Activated naive CD8-positive, alpha-beta T cell treated with anti-CD3 and anti-CD28 coated beads, Interleukin-2, amount 10 ng/mL, durations not matched to agents 7 days and 5 days (primary cell): ENCODE results near the gene PIP5KL1. TPM values are rescaled to one million over a fixed set of nuclear protein-coding genes. Genes with fewer than 3 reads are reported as not detected.
"Not testable (repeated sequence)": the region's sequence is repeated elsewhere in the genome, so short reads cannot be mapped to it uniquely, and the experiment has no call there.

Experiments
- ATAC-seq: fragments of 150-1000 bp; cut with Tn5 transposase; one replicate; pipeline ENCODE4 v1.10.0; 2021; ENCODE audit warnings: low read depth, moderate library complexity
- POLR2A ChIA-PET: fragments of 350-600 bp; sonication (Branson Sonifier 250); formaldehyde crosslinking; loops from one replicate; lab custom pipeline; 2021; ENCODE audit warnings: antibody characterized with exemption; lab: Charles Lee
- DNase-seq: peaks from one replicate; pipeline ENCODE4 v3.0.0; 2021
- H3K27ac Mint-ChIP-seq: one replicate; pipeline ENCODE4 v1.8.0; 2022; ENCODE audit warnings: mild to moderate bottlenecking, mixed read lengths
- H3K27me3 Mint-ChIP-seq: one replicate; pipeline ENCODE4 v1.8.0; 2022; ENCODE audit warnings: mild to moderate bottlenecking, moderate library complexity, mixed read lengths
- H3K36me3 Mint-ChIP-seq: one replicate; pipeline ENCODE4 v1.8.0; 2021; ENCODE audit warnings: mild to moderate bottlenecking, mixed read lengths
- H3K4me1 Mint-ChIP-seq: one replicate; pipeline ENCODE4 v1.8.0; 2021; ENCODE audit warnings: mixed read lengths
- H3K4me3 Mint-ChIP-seq: one replicate; pipeline ENCODE4 v1.8.0; 2022; ENCODE audit warnings: mild to moderate bottlenecking, moderate library complexity, mixed read lengths
- H3K9me3 Mint-ChIP-seq: one replicate; pipeline ENCODE4 v1.8.0; 2021; ENCODE audit warnings: mixed read lengths
- total RNA-seq, 2 experiments: library from RNA; stranded (reverse); gene quantifications; one replicate each; pipeline ENCODE4 v1.2.3, GENCODE V29; 2021

The PIP5KL1 gene
- total RNA-seq, 2 experiments from 2014 or later, result 1.5 to 1.9 TPM

DNA sequence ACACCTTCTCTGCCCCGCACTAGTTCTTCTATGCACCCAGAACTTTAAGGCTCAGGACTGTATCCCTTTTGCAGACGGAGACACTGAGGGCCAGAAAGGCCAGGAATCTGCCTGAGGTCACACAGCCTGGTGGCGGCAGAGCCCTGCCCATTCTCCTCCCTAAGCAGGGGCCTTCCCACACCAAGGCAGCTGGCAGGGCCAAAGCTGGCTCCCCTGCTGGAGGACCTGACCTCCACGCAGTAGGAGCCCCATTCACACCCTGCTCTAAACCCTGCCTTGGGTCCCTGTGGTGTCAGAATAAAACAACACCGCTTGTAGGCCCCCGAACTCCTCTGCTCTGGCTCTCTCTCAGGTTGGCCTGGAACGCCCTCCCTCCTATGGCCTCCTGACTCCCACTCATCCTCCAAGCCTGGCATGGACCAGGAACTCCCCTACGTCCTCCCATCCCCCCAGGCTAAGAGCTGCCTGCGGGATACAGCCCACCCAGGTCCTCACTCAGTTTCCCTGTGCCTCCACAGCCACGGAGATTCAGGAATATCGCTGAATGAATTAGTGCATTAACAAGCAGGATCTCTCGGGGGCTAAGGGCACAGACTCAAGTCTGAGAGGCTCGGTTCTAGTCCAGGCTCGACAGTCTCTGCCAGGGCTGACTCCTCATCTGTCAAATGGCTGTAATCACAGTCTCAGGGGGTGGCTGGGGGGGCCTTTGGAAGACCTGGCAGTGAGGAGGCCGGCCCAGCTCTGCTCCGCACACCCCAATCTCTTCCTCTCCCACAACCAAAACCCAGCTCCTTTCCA is 34.0 kb downstream of the PIP5KL1 start:
- no peak for DNase-seq
- Mint-ChIP-seq H3K27ac (no peak overlapping the region), H3K4me3 (no peak overlapping the region), H3K9me3 (peaks cover 10% of the 10 kb centered on the region), H3K4me1 (peaks cover 26% of the 10 kb centered on the region), H3K27me3 (no peaks in the 10 kb centered on the region), H3K36me3 (peaks cover 51% of the 10 kb centered on the region)
- no peak for ATAC-seq
- POLR2A ChIA-PET, result interaction anchor here (0.7 to 1.4 kb wide), 5 partner anchors 9 to 112 kb away, joined by 3 to 4 read pairs (median 3); partner anchors contain the start of gene ST6GALNAC4

DNA sequence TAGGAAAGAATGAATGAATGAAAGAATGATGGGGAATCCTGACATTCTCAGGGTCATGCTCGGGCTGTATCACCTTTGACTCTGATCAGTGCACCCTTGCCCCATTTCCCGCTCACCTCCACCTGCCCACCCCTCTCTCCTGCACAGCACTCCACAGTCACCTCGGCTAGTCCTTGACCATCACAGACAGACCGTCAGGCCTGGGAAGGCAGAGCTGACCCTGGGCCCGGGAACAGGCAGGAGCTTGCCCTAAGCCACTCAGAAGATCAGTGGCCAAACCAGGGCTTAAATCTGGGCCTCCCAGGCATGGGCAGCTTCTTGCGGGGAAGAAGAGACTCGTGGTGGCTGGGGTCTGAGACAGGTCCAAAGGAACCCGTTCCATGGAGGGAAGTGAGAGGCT is 34.8 kb downstream of the PIP5KL1 start:
- ATAC-seq (no peak), DNase-seq (no peak)
- peaks cover 23% of the 10 kb centered on the region for H3K4me1 Mint-ChIP-seq
- no peak overlapping the region for H3K4me3 Mint-ChIP-seq
- POLR2A ChIA-PET, result interaction anchor here (1.4 kb wide), 1 partner anchor 20 kb away, joined by 4 read pairs; no protein-coding TSS in a partner anchor
- peak overlapping the region; percentile 34 for H3K27ac Mint-ChIP-seq
- H3K27me3 Mint-ChIP-seq, result no peaks in the 10 kb centered on the region
- peaks cover 51% of the 10 kb centered on the region for H3K36me3 Mint-ChIP-seq
- peaks cover 10% of the 10 kb centered on the region for H3K9me3 Mint-ChIP-seq

DNA sequence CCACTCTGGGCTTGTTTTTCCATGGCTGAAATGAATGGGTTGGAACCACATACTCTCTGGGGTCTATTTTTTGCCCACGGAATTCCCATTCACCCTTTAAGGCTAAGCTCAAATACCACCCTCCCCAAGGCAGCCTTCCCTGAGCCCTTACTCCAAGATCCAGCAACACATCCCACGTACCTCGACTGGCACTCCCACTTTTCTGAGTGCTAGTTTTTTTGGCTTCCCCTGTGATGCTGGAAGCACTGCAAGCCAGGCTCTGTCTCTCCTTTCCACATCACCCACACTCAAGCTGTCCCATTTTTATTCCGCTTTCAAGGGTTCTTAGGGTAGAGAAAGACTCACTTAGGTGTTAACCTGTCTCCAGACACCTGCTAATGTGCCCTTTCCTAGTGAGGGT is 37.2 kb downstream of the PIP5KL1 start:
- DNase-seq, result no peak
- no peak for ATAC-seq
- H3K36me3 Mint-ChIP-seq, result peaks cover 51% of the 10 kb centered on the region
- POLR2A ChIA-PET, result no interaction called here
- H3K27ac Mint-ChIP-seq, result no peak overlapping the region
- peaks cover 10% of the 10 kb centered on the region for H3K9me3 Mint-ChIP-seq
- H3K4me3 Mint-ChIP-seq, result no peak overlapping the region
- H3K27me3 Mint-ChIP-seq, result no peaks in the 10 kb centered on the region
- H3K4me1 Mint-ChIP-seq, result peaks cover 17% of the 10 kb centered on the region

DNA sequence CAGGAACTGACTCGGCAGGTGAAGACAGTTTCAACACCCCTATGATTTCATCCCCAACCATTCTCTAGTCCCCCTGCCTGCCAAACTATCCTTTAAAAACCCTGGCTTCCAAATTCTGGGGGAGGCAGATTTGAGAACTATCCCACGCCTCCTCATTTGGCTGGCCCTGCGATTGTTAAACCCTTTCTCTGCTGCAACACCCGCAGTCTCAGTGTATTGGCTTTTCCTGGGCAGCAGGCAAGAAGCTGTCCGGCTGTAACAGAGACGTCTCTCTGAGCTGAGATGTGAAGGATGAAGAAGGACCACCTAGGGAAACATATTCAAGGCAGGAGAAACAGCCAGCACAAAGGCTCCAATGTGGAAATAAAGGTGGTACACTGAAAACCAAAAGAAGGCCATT is 37.7 kb downstream of the PIP5KL1 start:
- Mint-ChIP-seq H3K4me1 (peaks cover 15% of the 10 kb centered on the region), H3K27ac (no peak overlapping the region), H3K27me3 (no peaks in the 10 kb centered on the region), H3K9me3 (peaks cover 10% of the 10 kb centered on the region), H3K4me3 (no peak overlapping the region), H3K36me3 (peaks cover 52% of the 10 kb centered on the region)
- POLR2A ChIA-PET, result interaction anchor here (0.9 to 1.3 kb wide), 2 partner anchors 11 to 23 kb away, joined by 4 read pairs; no protein-coding TSS in a partner anchor
- ATAC-seq (no peak), DNase-seq (no peak)

DNA sequence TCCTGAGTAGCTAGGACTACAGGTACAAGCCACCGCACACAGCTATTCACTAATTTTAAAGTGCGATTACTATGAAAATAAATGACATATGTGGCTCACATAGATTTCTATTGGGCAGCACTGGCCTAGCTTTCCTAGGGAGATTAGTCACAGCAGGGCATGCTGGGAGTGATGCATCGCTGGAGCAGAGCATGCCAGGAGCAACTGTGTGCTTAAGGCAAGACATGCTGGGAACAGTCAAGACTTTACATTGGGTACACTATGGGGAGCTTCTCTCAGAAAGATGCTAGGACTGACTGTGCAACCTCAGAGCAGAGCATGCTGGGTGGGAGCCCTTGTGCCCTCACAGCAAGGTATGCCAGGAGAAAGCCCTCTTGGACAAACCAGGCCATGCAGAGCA is 40.5 kb downstream of the PIP5KL1 start:
- Mint-ChIP-seq H3K4me3 (no peak overlapping the region), H3K36me3 (peaks cover 43% of the 10 kb centered on the region), H3K4me1 (peaks cover 9% of the 10 kb centered on the region), H3K9me3 (peaks cover 10% of the 10 kb centered on the region), H3K27ac (peak overlapping the region; percentile 6), H3K27me3 (no peaks in the 10 kb centered on the region)
- ATAC-seq, result no peak
- POLR2A ChIA-PET, result interaction anchor here (1.0 kb wide), 1 partner anchor 155 kb away, joined by 4 read pairs; the partner anchor contains the start of gene TOR2A
- DNase-seq, result no peak

DNA sequence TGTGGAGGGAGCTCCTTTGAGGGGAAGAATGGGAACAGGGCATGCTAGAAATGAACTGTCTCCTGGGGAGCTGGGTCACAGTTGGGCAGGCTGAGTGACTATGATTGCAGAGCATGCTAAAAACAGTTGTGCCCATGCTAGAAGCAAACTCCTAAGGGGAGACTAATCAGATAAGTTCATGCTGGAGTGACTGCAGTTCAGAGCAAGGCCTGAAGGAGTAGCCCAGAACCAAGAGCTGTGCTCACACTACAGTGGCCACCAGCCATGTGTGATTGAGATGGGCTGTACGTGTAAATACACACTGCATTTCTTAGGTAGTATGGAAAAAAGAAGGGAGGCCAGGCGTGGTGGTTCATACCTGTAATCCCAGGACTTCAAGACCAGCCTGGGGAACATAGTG is 42.8 kb downstream of the PIP5KL1 start:
- H3K4me1 Mint-ChIP-seq, result peaks cover 15% of the 10 kb centered on the region
- POLR2A ChIA-PET, result interaction anchor here (0.8 kb wide), 1 partner anchor 17 kb away, joined by 3 read pairs; no protein-coding TSS in a partner anchor
- H3K4me3 Mint-ChIP-seq, result no peak overlapping the region
- DNase-seq (no peak), ATAC-seq (no peak)
- H3K27ac Mint-ChIP-seq, result no peak overlapping the region
- no peaks in the 10 kb centered on the region for H3K27me3 Mint-ChIP-seq
- H3K9me3 Mint-ChIP-seq, result no peaks in the 10 kb centered on the region
- peaks cover 27% of the 10 kb centered on the region for H3K36me3 Mint-ChIP-seq

DNA sequence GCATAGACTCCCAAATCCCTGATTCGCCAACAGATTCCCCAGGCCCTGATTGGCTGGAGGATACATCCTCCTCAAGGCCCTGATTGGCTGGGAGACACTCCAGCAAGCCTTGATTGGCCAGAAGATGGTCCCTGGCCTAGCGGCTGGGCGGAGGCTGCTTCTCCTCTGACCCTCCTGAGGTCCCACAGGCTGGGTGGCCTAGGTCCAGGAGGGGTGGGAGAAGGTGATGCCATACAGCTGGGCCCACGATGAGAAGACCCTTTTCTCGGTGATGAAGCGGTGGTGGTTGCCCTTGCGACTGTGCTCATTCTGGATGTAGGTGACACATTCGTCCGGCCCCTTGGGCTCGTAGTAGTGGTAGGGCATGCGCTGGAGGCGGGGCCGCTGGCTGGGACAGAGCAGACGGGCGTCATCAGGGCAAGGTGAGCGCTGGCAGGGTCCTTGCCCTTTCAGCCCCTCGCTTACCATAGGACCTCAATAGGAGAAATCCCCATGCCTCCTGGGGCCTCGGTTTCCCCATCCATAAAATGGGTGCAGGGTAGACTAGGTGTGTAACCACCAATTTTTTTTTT is 44.1 kb downstream of the PIP5KL1 start:
- no peak for ATAC-seq
- Mint-ChIP-seq H3K9me3 (no peaks in the 10 kb centered on the region), H3K4me1 (peaks cover 14% of the 10 kb centered on the region), H3K4me3 (no peak overlapping the region), H3K36me3 (peaks cover 18% of the 10 kb centered on the region), H3K27ac (peak overlapping the region; percentile 67), H3K27me3 (no peaks in the 10 kb centered on the region)
- no peak for DNase-seq
- POLR2A ChIA-PET, result interaction anchor here (0.6 to 2.6 kb wide), 2 partner anchors 30 to 167 kb away, joined by 3 to 9 read pairs; partner anchors contain the start of gene ST6GALNAC4

DNA sequence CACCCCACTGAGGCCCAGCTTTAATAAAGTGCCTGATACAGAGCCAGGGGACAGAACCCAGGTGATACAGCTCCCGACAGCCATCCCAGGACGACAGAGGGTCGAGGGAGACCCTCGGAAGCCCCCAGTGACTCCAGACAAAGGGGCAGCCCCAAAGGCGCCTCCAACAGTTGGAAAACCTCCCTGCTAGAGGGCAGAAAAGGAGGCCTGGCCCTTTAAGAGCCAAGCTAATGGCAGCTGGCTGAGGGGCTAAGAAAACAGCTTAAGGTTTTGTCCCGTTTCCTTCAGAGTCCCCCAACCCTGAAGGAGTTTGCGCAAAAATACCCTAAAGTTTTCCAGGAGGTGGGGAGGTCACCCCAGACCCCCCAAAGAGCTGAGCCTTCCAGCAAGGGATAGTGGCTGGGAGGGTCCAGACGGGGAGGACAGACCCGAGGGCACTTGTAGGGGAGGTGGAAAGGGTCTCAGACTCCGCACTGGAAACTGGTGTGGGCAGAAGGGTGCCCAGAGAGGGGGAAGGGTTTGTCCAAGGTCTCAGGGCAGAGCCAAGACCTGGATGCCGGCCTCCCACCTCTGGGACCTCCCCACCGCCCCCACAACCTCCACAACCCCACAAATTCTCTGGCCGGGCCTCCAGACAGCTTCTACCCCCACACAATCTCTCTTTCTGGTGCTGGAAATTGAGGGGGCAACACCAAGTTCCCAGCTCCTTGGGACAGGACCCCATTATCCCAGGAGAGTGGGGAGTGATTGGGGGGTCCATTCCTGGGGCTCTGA is 44.9 kb downstream of the PIP5KL1 start:
- Mint-ChIP-seq H3K27ac (no peak overlapping the region), H3K4me3 (no peak overlapping the region), H3K27me3 (no peaks in the 10 kb centered on the region), H3K4me1 (peaks cover 12% of the 10 kb centered on the region), H3K9me3 (no peaks in the 10 kb centered on the region), H3K36me3 (peaks cover 13% of the 10 kb centered on the region)
- DNase-seq, result no peak
- POLR2A ChIA-PET, result interaction anchor here (0.6 to 2.6 kb wide), 5 partner anchors 18 to 167 kb away, joined by 3 to 9 read pairs (median 4); partner anchors contain the start of gene ST6GALNAC4
- no peak for ATAC-seq

DNA sequence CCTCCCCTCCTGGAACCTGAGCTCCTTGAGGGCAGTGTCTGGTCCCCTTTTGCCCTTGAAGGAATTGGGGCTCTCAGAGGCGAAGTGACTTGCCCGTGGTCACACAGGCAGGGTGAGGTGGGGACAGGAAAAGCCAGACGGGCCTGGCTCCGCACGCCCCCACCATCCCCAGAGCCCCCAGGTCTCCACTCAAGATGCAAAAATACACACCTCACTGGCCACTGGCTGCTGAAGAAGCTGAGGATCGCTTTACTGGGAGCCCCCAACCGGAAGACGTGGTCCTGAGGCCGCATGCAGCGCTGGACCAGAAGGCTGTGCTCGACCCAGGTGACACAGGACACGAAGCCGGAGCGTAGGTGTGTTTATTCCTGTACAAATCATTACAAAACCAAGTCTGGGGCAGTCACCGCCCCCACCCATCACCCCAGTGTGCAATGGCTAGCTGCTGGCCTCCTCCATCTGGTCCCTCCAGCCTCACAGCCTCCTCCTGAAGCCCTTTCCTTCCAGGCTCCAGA is 45.5 kb downstream of the PIP5KL1 start:
- Mint-ChIP-seq H3K27ac (no peak overlapping the region), H3K36me3 (peaks cover 13% of the 10 kb centered on the region)
- POLR2A ChIA-PET, result interaction anchor here (1.4 to 2.6 kb wide), 3 partner anchors 19 to 44 kb away, joined by 4 to 9 read pairs (median 8); partner anchors contain the start of gene ST6GALNAC4

DNA sequence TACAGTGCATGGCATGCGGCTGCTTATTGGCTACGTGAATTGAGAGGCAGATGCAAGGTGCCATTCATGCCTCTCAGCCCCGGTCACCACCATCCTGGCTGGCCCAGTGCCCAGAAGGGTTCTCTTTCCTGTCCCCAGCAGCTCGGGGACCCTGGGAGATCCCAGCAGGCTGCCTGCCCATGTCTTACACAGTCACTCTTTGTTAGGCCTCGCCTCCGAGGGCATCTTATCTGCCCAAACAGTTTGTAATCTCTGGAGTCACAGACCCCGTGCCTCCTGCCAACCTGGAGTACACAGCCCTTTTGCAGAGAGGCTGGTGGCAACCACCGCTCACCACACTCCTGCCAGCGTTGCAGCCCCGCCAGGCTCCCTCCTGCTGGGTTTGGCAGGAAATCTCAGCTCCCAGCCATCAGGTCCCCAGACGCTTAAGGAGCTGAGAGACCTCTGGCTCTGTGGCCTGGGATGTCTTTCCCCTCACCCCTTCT is 46.1 kb downstream of the PIP5KL1 start:
- H3K9me3 Mint-ChIP-seq, result no peaks in the 10 kb centered on the region
- POLR2A ChIA-PET, result interaction anchor here (1.4 to 2.6 kb wide), 3 partner anchors 19 to 44 kb away, joined by 4 to 9 read pairs (median 8); partner anchors contain the start of gene ST6GALNAC4
- no peaks in the 10 kb centered on the region for H3K27me3 Mint-ChIP-seq
- H3K4me3 Mint-ChIP-seq, result no peak overlapping the region
- DNase-seq, result no peak
- no peak for ATAC-seq
- no peak overlapping the region for H3K27ac Mint-ChIP-seq
- H3K36me3 Mint-ChIP-seq, result peaks cover 13% of the 10 kb centered on the region
- peaks cover 12% of the 10 kb centered on the region for H3K4me1 Mint-ChIP-seq

More for the DNA sequence above, 45.5 kb downstream of the PIP5KL1 start:
- H3K4me3 Mint-ChIP-seq, result no peak overlapping the region
- no peaks in the 10 kb centered on the region for H3K27me3 Mint-ChIP-seq
- no peak for ATAC-seq
- DNase-seq, result no peak
- H3K4me1 Mint-ChIP-seq, result peaks cover 12% of the 10 kb centered on the region
- H3K9me3 Mint-ChIP-seq, result no peaks in the 10 kb centered on the region

DNA sequence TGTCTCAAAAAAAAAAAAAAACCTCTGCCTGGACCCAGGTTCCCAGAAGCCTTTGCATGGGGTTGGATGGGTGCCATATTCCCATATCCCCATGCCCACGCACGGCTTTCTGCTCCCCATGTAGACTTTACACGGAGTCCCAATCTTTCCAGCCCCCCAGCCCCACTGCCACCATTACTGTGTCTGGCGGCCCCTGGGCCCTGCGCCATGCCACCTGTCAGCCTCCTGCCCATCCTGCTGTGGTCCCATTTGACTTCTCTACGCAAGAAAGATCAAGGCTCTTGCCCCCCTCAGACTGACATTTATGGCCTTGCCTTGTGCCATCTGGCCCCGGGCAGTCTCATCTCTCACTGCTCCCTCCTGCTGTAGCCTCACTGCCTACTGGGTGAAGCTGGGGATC is 46.6 kb downstream of the PIP5KL1 start:
- Mint-ChIP-seq H3K9me3 (no peaks in the 10 kb centered on the region), H3K4me3 (no peak overlapping the region), H3K27ac (peak overlapping the region; percentile 21), H3K27me3 (no peaks in the 10 kb centered on the region), H3K36me3 (peaks cover 13% of the 10 kb centered on the region), H3K4me1 (peaks cover 12% of the 10 kb centered on the region)
- POLR2A ChIA-PET, result interaction anchor here (2.6 kb wide), 1 partner anchor 32 kb away, joined by 9 read pairs; the partner anchor contains the start of gene ST6GALNAC4
- ATAC-seq (no peak), DNase-seq (no peak)

DNA sequence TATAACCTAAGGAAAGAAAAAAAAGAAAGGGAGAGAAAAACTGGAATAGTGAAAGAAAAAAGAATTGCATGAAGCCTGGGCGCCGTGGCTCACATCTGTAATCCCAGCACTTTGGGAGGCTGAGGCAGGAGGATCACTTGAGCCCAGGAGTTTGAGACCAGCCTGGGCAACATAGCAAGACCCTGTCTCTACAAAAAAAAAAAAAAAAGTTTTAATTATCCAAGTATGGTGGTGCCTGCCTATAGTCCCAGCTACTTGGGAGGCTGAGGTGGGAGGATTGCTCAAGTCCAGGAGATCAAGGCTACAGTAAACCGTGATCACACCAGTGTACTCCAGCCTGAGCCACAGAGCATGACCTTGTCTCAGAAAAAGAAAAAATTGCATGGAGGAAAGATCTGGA is 48.9 kb downstream of the PIP5KL1 start:
- not testable (repeated sequence) for H3K27me3 Mint-ChIP-seq, H3K9me3 Mint-ChIP-seq, H3K36me3 Mint-ChIP-seq, ATAC-seq, DNase-seq, H3K4me3 Mint-ChIP-seq, H3K27ac Mint-ChIP-seq
- H3K4me1 Mint-ChIP-seq, result peaks cover 11% of the 10 kb centered on the region
- POLR2A ChIA-PET, result interaction anchor here (1.0 to 1.3 kb wide), 2 partner anchors 22 to 24 kb away, joined by 3 to 4 read pairs; no protein-coding TSS in a partner anchor
